ENCODE results near the gene PXDN. TPM values are rescaled to one million over a fixed set of nuclear protein-coding genes. Genes with fewer than 3 reads are reported as not detected.

The PXDN gene
- total and polyA plus RNA-seq, 9 of the 15 experiments (the other 6 are each of a cell fraction or from before 2014, with no cell fraction given), result 0.49 TPM; not detected in 8

DNA sequence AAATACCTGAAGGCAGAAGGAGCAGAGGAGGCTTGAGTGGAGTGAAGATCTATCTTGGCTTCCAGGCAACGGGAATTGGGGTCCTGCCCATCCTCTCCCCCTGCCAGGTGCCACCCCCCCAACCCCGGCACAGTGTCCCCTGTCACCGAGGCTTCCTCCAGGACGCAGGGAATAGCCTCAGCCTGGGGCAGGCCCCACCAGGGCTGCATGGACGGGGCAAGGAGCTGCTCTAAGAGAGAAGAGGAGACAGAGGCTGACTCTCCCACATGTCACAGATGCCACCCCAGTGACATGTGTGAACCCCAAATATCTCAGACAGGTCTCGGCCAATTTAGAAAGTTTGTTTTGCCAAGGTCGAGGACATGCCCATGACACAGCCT, 42.1 kb downstream of the PXDN start:
- POLR2A ChIA-PET, result no interaction called here

More for the DNA sequence above, 42.1 kb downstream of the PXDN start:
- Histone ChIP-seq H3K9me1 (ENCODE audit: control insufficient read depth, insufficient read depth, low read length) (no peaks in the 10 kb centered on the region), H3K9me3 (replicated peaks; ENCODE audit: control insufficient read depth, insufficient read depth, low read depth, low read length) (no peaks in the 10 kb centered on the region), H3K4me3 (no peak overlapping the region), H4K20me1 (replicated peaks; ENCODE audit: control insufficient read depth, insufficient read depth, low read length) (no peaks in the 10 kb centered on the region), H3K79me2 (ENCODE audit: control insufficient read depth, insufficient read depth, low read length) (no peaks in the 10 kb centered on the region), H3K9ac (ENCODE audit: insufficient read depth in 1 of 2, low read depth in 2 of 2, low read length in 2 of 2) (no peak overlapping the region), H3K4me2 (ENCODE audit: insufficient read depth, low read length) (no peak overlapping the region), H3K4me1 (replicated peaks in 1 of 2; ENCODE audit: control insufficient read depth in 2 of 2, insufficient read depth in 2 of 2, low read length in 2 of 2) (no peaks in the 10 kb centered on the region), H2AFZ (ENCODE audit: low read depth, low read length) (no peak overlapping the region), H3K27ac (ENCODE audit: extremely low read depth, low read depth, low read length) (no peak overlapping the region), H3K36me3 (ENCODE audit: control insufficient read depth, insufficient read depth, low read length) (no peaks in the 10 kb centered on the region), H3K27me3 (ENCODE audit: control insufficient read depth in 2 of 2, insufficient read depth in 2 of 2, low read length in 2 of 2) (peaks cover 0 to 16% of the 10 kb centered on the region in 2 experiments; a peak in 2 of 5 replicates)
- in situ Hi-C loops (cut with MboI), result no loop called here
- TF ChIP-seq SMARCB1 (IDR thresholded peaks at IDR 0.05; ENCODE audit: insufficient read length, low read depth), result no peak
- no peak for TF ChIP-seq TEAD4 (IDR thresholded peaks at IDR 0.05; ENCODE audit: low read length)
- TF ChIP-seq TEAD4 (CRISPR knock-in tag; IDR thresholded peaks at IDR 0.05; ENCODE audit: borderline replicate concordance), result no peak
- TF ChIP-seq ETV5 (CRISPR knock-in tag; IDR thresholded peaks at IDR 0.05; ENCODE audit: low read depth), result no peak
- no peak for TF ChIP-seq SMC3 (conservative IDR thresholded peaks at IDR 0.05; ENCODE audit: insufficient read depth, low read depth, low read length)
- no peak for TF ChIP-seq ZNF436 (CRISPR knock-in tag; IDR thresholded peaks at IDR 0.05)
- TF ChIP-seq, protein P1, sequence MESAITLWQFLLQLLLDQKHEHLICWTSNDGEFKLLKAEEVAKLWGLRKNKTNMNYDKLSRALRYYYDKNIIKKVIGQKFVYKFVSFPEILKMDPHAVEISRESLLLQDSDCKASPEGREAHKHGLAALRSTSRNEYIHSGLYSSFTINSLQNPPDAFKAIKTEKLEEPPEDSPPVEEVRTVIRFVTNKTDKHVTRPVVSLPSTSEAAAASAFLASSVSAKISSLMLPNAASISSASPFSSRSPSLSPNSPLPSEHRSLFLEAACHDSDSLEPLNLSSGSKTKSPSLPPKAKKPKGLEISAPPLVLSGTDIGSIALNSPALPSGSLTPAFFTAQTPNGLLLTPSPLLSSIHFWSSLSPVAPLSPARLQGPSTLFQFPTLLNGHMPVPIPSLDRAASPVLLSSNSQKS (CRISPR knock-in tag; IDR thresholded peaks at IDR 0.05), result no peak
- TF ChIP-seq NONO (IDR thresholded peaks at IDR 0.05; ENCODE audit: low read depth in 2 of 2, low read length in 1 of 2), result no peak
- no TSS peak for BruUV-seq (replicated peaks)
- ATAC-seq (no peak), FAIRE-seq (no peak), DNase-seq (ENCODE audit: extremely low read depth in 1 of 4, low spot score in 3 of 4) (no peak)
- WGBS (ENCODE audit: insufficient coverage, low coverage, missing lambda C conversion rate), result 0% methylated on average over 6 of the region's 7 CpGs
- CTCF ChIA-PET (ENCODE audit: low intra/inter-chr PET ratio), result no interaction called here
- intact Hi-C loops (cut with micrococcal nuclease), result no loop called here

Data from K562 (cell line).